Hematopoietic multipotent progenitor cell treated with erythropoietin and hydrocortisone succinate and interleukin-3 and kit ligand, for 17 days (in vitro differentiated cells): Measurements from ENCODE around the gene NIM1K.
"Not testable (repeated sequence)": the region's sequence is repeated elsewhere in the genome, so short reads cannot be mapped to it uniquely, and the experiment has no call there.

Source experiments
- DNase-seq: peaks from one replicate; pipeline ENCODE4 v3.0.0-alpha.2; 2015; ENCODE audit warnings: low spot score

The NIM1K gene

DNA sequence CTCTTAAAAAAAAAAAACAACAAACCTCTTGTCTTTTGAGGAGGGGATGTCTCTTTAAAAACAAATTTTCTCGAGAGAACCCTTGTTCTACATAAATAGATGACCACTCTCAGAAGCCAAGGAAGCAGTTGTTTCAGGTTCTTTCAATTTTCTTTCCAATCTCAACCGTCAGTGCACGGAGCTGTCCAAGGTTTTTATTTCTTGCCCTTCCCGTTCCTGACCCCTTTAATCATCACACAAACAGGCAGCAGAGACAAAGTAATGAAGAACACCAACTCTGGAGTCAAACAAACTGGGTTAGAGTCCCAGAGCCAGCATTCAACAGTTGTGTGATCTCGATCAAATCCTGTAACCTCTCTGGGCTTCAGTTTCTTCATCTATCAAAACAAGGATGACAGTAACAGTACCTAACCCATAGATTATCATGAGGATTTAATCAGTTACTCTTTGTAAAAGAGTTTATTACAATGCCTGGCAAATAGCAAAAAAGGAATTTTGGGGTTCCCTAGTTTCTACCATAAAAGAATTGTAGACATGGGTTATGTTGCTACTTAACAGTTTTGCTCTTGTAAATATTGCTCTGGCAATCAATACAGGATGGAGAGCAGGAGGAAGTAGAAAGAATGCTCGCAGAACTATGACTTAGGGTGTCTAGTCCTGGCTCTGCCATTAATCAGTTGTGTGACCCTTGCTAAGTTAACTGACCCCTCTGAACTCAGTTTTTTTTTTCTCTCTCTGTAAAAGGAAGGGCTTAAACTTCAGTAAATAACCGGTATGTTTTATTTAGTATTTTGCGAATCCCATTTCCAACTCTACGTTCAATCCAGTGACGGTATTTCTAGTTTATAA, 1.0 kb upstream of the NIM1K start:
- DNase-seq = no peak

DNA sequence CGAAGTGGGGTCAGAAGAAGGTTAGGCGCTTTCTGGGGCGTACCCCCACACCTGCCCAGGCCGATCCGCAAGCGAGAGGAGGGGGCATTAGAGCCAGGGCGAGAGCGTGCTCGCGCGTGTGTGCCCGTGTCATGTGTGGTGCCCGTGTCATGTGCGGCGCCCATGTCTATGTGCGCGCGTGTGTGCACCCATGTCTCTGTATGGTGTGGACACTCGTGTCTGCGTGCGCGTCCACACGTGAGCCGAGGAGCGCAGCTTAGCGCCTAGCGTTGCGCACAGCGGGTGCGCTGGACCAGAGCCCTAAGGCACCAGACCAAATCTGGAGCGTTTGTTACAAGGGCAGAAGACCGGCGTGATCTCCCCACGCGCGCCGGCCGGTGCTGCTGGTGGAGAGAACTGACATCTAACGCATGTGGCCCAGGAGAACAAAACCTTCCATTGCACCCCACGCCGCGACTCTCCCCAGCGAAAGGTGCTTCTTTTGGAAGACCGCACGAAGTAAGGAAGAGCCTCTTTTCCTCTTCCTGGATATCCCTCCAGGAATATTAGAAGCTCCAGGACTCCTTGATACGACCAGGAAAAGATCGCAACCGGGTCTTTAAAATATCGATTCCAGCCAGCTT, 644 bp downstream of the NIM1K start:
- no peak for DNase-seq

DNA sequence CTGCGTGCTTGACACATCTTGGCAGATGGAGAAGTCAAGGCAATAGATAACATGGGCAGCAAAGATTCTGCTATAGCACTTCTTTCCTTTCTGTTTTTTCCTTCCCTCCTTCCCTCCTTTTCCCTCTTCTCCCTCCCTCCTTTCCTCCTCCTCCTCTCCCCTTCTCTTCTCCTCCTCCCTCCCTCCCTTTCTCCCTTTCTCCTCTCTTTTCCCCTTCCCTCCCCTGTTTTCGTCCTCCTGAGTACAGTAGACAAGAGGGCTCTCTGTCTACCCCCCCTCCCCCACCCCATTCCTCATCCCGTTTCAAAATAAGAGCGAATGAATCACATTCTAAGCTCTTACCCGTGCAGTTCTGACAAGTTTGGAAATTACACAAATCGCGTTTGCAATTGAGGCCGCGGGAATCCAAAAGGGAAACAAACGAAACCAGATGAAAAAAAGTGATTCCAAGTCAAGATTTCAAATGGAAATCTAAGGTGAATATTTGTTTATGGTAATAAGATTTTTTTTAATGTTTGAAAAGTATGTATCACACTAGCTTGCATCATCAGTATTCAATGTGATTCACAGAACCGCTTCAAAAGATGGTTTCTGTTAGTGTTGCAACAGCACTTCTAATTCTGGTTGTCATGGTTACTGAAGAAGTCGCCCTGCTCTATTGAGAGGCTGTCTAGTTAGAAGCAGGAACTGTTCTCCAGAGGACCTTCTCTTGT, 1.3 kb downstream of the NIM1K start:
- DNase-seq = no peak

DNA sequence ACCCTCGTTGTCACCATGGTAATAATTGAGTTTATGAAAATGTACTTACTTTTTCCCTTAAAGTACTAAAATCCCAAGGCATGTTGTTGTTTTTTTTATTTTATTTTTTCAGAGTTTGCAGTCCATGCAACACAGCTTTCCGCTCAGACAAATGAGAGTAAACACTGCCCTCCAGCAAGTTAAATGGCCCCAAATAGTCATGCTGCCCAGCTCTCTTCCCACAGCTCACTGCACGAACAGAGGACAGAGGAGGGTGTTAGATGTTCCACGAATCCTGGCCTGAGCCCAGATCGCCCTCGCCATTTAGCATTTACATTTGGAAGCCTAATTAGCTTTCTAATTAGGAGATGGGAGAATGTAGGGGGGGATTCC, 1.9 kb downstream of the NIM1K start:
- no peak for DNase-seq

DNA sequence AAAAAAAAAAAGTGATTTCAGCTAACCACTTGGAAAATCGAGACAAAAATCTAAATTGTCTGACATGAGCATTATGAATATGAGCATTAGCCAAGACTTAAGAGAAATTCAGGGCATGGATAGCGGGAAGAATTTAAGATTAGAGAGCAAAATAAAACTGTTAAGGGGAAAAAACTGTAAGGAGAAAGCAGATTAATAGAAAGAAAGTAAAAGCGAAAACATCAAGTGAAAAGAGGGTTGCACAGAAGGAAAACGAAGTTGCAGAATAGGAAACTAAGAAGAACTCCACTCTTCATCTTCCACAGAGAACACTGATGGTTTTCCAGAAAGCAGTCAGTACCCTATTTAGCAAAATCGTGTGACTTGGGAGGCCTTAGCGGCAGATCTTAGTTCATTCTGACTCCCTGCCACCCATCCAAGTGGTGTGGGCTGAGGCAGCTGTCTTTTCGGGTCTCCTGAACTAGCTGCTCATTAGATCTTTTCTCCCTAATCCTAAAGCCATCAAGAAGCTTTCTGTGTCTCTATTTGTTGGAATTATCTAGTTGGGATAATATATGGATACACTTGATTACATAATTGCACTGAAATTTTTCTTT, 3.7 kb downstream of the NIM1K start:
- no peak for DNase-seq

DNA sequence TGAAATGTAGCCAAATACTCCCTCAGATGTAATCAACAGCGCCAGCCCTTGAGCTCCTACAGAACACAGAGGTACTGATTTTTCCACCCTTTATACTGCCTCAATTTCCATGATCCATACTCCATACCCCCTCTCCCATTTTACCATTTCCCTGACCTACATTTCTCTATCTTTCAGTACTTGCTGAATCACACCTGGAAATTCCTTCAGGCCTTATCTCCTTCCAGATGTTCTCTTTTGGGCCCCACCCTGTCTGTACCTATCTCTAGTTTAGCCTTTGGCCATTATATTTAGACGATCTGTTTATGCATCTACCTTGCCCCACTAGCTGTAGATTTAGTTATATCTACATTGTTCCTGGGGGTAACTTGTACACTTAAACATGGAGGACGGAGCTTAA, 5.5 kb downstream of the NIM1K start:
- no peak for DNase-seq

DNA sequence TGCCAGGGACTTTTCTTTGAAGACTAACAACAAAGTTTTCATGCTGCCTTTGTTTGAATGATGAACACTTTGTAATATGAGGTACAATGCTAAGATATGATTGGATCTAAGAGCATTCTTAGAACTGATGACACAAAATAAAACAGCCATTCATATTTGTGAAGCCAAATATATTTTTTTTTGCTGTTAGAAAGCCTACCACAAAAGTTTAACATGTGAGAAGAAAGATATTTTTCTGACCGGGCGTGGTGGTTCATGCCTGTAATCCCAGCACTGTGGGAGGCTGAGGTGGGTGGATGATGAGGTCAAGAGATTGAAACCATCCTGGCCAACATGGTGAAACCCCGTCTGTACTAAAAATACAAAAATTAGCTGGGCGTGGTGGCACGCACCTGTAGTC, 9.4 kb downstream of the NIM1K start:
- DNase-seq = not testable (repeated sequence)

DNA sequence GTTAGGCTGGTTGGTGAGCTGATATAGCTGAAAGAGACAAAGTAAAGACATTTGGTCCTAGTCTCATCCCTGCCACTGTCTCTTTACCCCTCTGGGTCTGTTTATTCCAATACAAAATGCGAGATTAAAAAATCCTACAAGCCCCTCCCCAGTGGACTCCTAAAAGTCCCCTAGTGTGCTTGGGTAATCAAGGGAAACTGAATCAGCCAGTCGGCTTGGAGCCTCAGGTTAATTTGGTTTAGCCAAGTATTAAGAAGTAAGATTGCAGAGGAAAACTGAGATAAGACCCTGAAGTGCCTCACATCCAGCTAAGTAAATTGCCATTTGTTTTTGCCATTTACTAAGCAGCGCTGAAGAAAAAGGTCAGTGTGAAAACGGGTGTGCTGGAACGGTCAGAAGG, 10.4 kb downstream of the NIM1K start:
- DNase-seq = no peak

DNA sequence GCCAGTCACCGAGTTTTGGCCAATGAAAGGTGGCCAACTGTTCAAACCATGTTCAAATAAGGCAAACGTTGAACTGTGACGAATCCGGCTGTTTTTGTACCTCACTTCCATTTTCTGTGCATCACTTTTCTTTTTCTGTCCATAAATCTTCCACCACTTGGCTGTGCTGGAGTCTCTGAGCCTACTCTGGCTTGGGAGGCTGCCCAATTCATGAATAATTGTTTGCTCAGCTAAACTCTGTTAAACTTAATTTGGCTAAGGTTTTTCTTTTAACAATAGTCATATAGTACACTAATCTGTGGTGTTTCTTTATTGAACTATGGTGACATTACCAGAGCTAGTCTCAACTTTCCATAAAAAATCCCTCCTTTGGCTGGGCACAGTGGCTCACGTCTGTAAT, 11.3 kb downstream of the NIM1K start:
- DNase-seq = no peak

DNA sequence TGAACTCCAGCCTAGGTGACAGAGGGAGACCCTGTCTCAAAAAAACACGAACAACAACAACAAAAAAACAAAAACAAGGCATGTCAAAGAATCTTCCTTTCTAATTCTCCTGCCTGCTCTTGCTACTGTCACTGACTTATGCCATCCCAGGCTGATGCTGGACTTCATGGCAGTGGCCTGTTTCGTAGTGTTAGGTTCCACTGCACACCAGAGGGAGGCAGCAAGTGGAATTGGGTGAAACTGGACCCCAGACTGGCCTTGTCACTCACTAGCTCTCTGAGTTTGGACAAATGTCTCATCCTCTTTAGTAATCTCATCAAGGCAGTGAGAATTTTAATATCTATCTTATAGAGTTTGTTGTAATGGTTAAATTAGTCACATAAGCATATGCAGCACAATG, 12.9 kb downstream of the NIM1K start:
- no peak for DNase-seq

DNA sequence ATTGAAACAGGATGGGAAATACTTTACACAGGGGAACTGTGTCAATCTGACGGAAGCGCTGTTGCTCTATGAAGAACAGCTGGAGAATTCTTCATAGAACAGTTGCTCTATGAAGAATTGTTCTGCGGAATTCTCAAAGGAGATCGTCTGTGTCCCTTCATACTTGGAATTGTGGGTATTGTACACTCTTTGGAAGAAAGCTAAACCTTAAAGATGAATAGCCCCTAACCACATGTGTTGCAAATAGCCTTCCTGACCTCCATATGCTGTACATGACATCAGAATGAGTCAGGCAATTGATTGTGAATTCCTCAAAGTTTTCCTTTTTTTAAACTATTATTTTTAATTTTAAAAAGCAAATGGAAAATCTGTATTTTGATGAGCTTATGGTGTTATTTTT, 15.6 kb downstream of the NIM1K start:
- DNase-seq = no peak

DNA sequence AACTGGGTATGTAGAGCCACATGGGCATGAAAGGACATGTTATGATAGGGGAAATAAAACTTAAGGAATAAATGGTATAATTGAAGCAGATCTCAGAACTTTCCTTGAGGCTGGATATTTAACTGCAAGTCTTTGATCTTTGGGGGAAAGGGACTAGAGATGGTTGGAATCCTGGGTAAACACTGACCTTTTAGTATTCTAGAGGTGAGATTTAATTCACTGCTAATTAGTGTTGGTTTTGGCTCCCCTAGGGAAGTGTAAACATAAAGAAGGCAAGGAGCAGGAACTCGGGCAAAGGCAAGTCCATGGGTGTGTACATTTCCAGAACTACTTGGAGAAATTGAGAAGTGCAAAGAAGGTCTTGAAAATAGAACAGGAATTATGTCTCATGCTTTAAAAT, 16.6 kb downstream of the NIM1K start:
- no peak for DNase-seq

DNA sequence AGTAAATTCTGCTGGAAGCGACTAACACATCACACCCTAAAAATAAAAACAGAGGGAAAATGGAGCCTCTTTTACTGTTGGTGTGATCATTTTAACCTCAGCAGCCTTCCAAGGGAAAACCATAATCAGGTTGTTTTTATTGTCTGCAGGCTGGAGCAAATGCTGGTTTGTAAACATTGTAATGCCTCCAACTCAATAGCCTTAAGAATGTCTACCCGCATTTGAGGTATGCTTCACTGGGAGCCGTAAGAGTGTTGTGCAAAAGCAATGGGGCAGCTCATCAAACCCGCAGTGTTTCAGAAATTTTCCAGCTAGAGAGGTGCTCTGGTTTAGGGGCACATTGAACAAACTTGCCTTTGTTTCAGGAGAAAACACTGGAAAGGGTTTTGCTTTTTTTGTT, 17.0 kb downstream of the NIM1K start:
- DNase-seq = no peak

DNA sequence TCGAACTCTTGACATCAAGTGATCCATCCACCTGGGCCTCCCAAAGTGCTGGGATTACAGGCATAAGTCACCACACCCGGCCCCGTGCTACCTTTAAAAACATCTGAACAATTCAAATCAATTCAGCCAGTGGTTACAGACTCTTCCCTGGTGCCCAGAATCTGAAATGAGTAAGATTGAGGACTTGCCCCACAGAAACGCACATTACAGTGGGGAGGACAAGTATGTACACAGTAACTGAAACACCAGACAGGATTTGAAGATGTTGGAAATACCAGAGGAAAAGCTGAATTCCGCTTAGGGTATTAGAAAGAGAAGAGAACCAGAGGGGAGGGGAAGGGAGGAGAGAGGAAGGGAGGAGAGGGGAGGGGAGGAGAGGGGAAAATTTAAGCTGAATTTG, 17.8 kb downstream of the NIM1K start:
- DNase-seq = no peak

DNA sequence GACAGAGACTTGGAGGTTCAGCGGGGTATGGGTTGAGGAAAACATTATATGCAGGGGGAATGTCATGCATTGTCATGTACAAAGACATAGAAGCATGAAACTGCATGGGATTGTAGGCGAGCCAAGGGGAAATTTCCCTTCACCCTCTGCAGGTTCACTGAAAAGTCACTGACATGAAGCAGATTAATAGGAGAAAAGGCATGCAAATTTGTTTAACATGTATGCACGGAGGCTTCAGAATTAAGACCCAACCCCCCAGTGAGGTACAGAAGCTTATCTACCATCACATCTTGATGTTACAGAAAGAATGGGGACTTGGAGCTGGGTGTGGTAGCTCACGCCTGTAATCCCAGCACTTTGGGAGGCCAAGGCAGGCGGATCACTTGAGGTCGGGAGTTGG, 18.5 kb downstream of the NIM1K start:
- no peak for DNase-seq

DNA sequence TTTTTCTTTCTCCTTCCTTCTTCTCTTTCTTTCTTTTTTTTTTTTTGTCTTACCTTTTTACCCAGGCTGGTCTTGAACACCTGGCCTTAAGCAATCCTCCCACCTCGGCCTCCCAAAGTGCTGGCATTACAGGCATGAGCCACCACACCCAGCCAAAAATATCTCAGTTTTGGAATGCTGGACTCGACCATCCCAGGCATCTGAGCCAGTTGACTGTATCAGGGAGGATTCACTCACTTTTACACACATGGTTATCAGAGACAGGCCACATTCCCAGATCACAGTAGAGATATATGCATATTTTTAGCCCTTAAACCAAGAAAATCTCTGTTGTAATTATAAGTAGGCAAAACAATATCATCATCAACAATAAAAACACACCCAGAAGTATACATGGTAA, 21.9 kb downstream of the NIM1K start:
- DNase-seq = no peak

DNA sequence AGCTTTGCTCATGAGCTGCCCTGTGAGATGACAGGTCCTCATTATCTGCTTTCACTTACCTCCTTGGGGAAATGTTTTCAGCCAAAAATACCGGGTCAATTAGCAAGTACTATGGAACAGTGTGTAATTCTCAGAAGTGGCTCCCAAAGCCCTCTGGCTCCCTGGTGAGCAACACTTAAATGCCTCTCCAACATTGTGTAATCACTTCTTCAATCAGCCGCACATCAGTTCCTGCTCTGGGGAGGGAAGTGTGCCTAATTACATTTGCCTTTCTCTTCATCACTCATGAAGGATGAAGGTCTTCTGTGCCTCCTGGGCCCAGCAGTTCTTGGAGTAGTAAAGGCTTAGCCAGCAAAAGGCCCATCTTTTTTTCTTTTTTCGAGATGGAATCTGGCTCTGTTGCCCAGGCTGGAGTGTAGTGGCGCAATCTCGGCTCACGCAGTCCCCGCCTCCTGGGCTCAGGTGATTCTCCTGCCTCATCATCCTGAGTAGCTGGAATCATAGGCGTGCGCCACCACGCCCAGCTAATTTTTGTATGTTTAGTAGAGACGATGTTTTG, 23.1 kb downstream of the NIM1K start:
- no peak for DNase-seq

DNA sequence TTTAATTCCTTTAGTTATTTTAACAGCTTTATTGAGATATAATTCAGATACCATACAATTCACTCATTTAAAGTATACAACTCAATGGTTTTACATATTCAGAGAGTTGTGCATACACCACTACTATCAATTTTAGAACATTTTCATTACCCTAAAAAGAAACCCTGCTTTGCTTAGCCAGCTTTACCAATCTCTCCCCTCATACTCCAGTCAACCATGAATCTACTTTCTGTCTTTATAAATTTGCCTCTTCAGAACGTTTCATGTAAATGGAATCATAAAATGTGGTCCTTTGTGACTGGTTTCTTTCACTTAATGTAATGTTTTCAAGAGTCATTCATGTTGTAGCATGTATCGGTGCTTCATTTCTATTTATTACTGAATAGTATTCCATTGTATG, 24.9 kb downstream of the NIM1K start:
- no peak for DNase-seq

DNA sequence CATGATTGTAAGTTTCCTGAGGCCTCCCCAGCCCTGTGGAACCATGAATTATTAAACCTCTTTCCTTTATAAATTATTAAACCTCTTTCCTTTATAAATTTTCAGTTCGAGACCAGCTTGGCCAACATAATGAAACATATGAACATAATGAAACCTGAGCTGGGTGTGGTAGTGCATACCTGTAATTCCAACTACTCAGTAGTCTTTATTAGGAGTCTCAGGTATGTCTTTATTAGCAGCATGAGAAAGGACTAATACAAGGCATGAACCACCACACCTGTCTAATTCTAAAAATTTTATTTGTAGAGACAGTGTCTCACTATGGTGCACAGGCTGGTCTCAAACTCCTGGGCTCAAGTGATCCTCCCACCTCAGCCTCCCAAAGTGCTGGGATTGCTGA, 27.1 kb downstream of the NIM1K start:
- no peak for DNase-seq

DNA sequence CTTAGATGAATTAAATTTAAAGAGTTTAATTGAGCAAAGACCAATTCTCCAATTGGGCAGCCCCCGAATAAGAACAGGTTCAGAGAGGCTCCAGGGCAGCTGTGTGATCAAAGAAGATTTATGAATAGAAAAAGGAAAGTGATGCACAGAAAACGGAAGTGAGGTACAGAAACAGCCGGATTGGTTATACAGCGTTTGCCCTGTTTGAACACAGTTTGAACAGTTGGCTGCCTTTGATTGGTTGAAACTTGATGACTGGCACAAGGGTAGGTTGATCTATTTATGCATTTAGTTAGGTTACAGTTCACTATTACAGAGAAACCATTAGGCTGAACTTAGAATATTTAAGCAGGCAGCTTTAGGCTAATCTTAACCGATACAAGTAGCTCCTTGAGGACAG, 29.5 kb downstream of the NIM1K start:
- DNase-seq = no peak

DNA sequence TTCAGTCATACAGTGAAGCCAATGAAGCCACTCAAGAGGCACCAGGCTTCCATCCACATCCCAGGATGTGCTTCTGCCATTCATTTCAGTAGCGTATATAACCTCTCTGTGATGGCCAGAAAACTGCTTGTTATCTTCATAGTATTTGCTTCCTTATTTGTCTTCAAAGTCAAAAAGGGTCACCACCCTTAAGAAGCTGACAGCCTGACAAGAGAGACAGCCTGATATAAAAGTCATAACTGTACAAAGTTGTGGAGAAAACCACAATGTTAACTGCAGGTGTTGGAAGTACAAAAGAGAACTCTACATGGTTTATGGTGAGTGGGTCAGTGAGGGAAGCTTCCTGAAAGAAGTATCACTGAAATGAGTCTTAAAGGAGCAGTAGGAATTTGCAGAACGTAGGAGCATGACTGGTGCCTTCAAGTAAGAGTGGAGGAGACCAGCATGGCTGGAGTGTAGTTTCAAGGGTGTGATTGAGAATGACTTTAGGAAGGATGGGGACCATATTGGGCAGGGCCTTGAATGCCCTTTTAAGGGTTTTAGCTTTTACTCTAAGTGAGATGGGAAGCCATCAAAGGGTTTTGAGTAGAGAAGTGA, 33.7 kb downstream of the NIM1K start:
- DNase-seq = no peak

DNA sequence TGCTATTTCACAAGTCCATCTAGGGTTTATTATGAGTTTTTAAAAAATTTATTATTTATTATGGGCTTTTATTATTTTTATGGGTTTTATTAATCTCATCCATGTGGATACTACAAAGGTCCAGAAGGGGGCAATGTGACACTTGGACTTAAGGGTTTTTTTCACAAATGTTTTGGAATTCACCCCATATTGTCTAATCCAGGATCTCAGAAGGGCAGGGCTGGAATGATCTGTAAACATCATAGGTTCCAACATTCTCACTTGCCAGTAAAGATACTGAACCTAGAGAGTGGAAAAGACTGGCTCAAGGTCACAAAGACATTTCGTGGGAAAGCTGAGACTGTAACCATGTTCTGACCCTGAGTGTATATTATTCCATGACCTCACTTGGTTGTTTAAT, 35.6 kb downstream of the NIM1K start:
- DNase-seq = peak; percentile 28
